Sciatic nerve (tissue), 2 donors: ENCODE results near the gene NOTCH1. TPM values are rescaled to one million over a fixed set of nuclear protein-coding genes. Genes with fewer than 3 reads are reported as not detected.
A peak's percentile ranks its signal among the peaks of the same experiment; 100 is the strongest.

Experiments used
- ATAC-seq: fragments of 200-7000 bp; cut with Tn5 transposase; one replicate; pipeline ENCODE4 v1.9.1; 2020; ENCODE audit warnings: mild to moderate bottlenecking, moderate library complexity
- DNase-seq: peaks from one replicate; pipeline ENCODE4 v3.0.0-alpha.2; 2020; ENCODE audit warnings: low spot score
- intact Hi-C: fragments of 100-400 bp; cut with DNase I; formaldehyde crosslinking; loops from one replicate; pipeline ENCODE4 v1.14.2; 2022
- total RNA-seq: library from RNA; stranded (reverse); fragmentation: NEBNext Ultra II Directional; extraction: Animal tissue kit (Norgen Biotek cat#: 25700); gene quantifications from one replicate; pipeline ENCODE4 v1.2.1, GENCODE V29; 2021
- donor health status: DM: no; HTN: no; CAD: no.
- donor health status: DM: no; HTN: no; CAD: no.

The NOTCH1 gene
- total RNA-seq: 84.2 TPM

DNA sequence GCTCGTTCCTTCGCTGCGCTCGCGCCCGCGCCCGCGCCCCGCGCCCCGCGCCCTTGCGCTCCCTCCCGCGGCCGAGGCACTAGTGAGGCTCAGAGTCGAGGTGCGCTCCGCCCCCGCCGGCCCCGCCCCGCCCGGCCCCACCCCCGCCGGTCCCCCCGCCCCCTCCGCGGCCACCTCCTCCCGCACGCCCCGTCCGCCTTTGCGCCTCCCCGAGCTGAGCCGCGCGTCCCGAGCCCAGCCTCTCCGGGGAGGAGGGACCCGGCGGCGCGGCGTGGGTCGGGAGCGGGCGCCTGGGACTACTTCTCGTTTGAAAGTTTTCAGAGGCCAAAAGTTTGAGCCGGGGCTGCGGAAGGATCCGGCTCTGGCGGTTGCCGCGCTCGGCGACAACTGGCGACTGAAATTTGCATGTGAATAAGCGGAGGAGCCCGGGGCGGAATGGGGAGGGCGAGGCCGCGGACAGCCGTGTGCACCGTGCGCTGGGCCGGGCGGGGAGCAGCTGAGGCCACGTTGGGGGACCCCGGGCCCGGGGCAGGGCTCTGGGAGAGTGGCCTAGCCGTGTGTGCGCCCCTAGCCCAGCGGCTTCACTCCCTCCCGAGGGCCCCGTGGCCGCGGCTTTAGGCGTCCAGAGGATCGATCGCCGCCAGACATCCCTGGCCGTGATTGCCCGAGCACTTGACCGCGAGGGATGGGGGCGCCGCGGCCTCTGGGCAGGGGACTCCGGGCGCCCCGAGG, at the start of gene NOTCH1:
Gene NOTCH1, minus strand, starts transcription at position 84 of the 732 bp plus-strand sequence. CDS start 262 bp downstream, outside the sequence.
- intact Hi-C loops: loop anchor here (10.0 kb wide), 1 partner anchor 51 kb away; no protein-coding TSS in a partner anchor
- ATAC-seq (peak; percentile 72), DNase-seq (peak; percentile 94)

DNA sequence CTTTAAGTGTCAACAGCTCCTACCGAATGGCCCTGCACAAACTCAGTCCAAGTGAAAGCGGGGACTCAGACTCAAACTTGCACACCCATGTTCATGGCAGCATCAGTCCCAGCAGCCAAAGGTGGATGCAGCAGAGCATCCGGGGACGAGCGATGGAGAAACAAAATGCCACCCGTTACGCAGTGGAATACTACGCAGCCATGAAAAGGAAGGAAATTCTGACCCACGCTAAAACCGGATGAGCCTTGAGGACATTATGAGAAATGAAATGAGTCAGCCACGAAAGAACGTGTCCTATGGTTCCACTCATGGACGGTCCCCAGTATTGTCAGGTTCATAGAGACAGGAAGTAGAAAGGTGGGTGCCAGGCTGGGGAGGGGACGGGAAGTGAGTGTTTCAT, 48.6 kb upstream of the NOTCH1 start:
- no peak for DNase-seq
- ATAC-seq: no peak
- intact Hi-C loops: no loop called here

GRCh38 chr9:136593581-136593980, 47.7 kb upstream of the NOTCH1 start:
- ATAC-seq: no peak
- DNase-seq: no peak
- intact Hi-C loops: no loop called here

- intact Hi-C loops: no loop called here
- ATAC-seq (no peak), DNase-seq (no peak)
Observed at GRCh38 chr9:136592666-136593065, 46.8 kb upstream of the NOTCH1 start.

GRCh38 chr9:136590821-136591752, 45.2 kb upstream of the NOTCH1 start:
- intact Hi-C loops: no loop called here
- ATAC-seq: peak; percentile 31
- no peak for DNase-seq

DNA sequence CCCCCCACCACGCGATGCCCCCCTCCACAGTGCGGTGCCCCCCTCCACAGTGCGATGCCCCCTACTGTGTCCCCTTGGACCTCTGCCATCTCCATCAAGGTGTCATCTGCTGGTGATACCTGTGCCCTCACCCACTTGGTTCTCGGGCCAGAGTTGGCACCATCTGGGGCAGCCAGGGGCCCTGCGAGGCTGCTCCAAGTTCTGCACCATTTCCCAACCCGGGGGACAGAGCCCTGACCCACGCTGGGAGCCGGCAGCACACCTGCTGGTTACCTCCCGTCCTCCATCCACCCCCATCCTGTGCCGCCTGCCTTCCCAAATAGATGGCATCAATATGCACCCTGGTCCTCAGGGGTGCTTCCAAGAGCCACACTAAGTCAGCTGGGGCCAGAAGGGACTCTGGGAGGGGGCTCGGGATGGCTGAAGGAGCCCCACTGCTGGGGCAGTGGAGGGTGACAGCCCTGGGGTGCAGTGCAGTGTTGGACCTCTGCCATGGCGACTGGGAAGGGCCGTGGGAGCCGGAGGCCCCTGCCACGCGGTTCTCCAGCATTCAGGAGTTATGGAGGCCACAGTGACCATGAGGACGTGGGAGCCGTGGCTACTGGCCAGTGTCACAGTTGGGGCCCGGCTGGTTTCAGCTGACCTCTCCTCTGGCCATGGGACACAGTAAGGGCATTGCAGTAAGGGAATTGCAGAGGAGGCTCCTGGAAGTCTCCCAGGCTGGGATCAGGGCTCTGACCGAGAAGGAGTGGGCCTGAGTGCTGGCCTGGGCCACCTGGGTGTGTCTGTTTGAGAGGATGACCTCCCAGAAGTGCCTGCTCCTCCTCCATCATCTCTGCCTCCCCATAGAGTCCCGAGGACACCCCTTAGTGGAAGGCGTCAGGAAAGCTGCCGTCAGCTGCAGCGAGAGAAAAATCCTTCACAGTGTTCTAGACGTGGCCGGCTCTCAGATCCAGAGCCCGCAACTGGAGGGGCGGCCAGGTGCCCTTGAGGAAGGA, 44.2 kb upstream of the NOTCH1 start:
- intact Hi-C loops: no loop called here
- ATAC-seq (peak; percentile 20), DNase-seq (no peak)

DNA sequence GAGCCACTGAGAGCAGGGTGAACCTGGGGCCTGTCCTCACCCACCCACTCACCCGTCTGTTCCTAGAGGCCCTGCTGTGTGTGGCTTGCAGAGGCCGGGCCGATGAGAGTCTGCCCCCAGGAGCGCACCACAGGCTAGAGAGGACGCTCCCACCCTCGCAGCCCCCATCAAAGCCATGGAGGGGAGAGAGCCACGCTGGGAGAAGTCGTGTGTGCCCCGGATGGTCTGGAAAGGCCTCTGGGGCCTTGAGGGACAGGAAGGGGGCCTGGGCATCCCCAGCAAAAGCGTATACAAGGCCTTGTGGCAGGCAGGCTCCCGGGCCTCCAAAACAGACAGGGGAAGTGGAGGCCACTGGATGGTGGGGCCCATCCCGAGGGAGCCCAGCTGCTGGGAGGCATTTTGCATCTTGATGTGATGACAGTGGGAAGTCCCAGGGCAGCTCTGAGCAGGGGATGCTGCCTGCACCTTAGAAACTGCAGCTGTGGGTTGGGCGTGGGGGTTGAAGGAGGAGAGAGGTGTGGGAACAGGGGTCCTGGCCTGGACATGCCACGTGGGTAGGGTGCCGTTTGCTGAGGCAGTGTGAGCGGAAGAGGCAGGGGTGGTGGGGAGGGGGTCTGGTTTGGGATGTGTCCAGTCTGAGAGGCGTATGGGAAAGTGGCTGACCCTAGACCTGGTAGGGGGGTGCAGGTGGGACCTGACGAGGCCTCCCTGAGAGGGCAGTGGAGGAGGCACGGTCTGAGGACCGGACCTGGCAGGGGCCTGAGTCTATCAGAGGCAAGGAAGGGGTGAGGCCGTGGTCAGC, 43.0 kb upstream of the NOTCH1 start:
- intact Hi-C loops: no loop called here
- ATAC-seq (no peak), DNase-seq (no peak)

- intact Hi-C loops: no loop called here
- ATAC-seq: no peak
- no peak for DNase-seq
Observed at GRCh38 chr9:136587944-136588662, 42.3 kb upstream of the NOTCH1 start.

DNA sequence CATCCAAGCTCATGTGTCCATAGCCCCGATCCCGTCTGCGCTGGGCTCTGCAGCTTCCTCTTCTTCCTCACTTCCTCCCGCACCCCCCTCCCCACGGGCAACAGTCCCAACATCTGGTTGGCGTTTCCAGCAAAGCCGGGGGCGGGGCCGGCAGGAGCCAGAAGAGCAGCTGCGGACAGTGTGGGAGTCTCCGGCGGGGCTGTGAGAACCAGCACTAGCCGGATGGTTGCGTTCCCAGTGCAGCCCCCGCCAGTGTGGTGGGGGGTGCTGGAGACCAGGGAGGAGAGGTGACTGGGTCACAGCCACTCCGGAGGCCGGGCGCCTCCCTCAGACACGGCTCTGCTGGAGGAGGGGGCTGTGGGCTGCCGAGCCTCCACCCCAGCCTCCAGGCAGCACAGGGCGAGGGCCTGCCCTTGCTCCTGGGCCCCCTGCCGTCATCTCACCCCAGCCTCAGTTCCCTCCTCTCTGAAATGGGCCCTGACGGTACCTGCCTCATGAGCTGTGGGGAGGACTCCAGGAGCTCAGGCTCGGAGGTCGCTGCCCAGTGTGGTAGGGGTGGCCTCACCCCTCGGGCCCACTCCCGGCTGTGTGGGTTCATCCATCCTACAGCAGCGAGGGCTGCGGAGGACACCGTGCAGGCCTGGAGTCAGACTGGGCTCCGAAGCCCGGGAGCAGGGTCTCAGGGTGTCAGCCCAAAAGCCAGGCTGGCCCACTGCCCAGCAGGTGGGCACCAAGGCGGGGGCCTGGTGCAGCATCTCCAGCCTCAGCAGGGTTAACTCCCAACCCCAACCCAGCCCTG, 41.5 kb upstream of the NOTCH1 start:
- intact Hi-C loops: no loop called here
- peak; percentile 72 for ATAC-seq
- DNase-seq: peak; percentile 88

DNA sequence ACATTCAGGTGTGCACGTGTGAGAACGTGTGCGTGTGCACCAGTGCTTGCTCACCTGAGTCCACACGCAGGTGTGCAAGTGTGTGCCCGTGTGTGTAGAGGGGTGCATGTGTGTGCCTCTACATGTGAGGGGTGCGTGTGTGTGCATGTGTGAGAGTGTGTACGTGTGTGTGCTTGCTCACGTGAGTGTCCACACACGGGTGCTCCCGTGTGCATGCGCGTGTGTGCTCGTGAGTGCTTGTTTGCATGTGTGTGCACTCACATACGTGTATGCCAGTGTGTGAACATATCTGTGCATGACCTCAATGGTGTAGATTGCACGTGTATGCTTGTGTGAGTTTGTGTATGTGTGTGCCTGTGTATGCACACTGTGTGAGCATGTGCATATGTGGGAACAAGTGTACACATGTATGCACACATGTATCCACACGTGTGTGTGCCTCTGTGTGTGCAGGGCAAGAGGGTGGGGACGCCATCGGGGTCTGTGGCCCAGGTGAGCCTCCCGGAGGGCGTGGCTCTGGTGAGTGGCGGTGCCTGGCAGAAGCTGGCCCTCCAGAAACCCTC, 40.6 kb upstream of the NOTCH1 start:
- intact Hi-C loops: no loop called here
- ATAC-seq: no peak

GRCh38 chr9:136585531-136586120, 39.8 kb upstream of the NOTCH1 start:
- intact Hi-C loops: no loop called here
- no peak for DNase-seq
- ATAC-seq: no peak

More for the DNA sequence above, 40.6 kb upstream of the NOTCH1 start:
- DNase-seq: no peak

- DNase-seq (no peak), ATAC-seq (peak; percentile 50)
- intact Hi-C loops: no loop called here
Observed at GRCh38 chr9:136584934-136585333, 39.1 kb upstream of the NOTCH1 start.

- ATAC-seq: no peak
- DNase-seq: no peak
- intact Hi-C loops: no loop called here
Observed at GRCh38 chr9:136584401-136584932, 38.6 kb upstream of the NOTCH1 start.

DNA sequence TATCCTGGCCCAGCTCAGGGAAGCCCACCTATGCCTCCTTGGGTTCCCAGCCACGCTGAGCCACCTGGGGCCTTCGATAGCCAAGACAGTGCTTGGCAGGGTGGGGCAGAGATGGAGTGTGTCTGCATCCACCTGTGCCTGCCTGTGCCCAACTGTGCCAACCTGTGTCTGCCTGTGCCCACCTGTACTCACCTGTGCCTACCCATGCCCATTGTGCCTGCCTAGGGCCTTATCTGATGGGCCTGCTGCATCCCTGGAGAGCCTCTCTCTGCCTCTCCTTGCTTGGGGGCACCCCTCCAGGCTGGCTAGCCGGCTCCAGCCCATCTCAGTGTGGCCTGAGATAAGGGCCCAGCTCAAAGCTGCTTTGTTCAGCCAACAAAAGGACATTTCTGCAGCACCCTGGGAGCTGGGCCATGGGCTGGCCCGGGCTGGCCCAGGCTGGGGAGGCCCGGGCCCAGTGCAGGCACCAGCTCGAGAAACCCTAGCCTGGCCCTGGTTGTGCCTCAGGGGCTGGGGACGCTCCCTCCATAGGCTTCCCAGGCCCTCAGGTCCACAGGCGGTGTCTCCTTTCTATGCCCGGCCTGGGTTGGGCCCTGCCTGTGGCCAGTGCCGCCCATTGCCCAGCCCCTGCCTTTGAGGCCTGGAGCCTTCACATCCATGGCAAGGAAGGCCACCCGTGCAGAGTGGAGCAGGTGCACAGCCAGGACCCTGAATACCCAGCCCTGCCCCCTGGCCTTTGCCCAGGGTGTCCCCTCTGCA, 37.3 kb upstream of the NOTCH1 start:
- DNase-seq (no peak), ATAC-seq (peak; percentile 27)
- intact Hi-C loops: no loop called here
